ENCODE results near the gene IMPDH1.
"Not testable (repeated sequence)": the region's sequence is repeated elsewhere in the genome, so short reads cannot be mapped to it uniquely, and the experiment has no call there.

The IMPDH1 gene

GRCh38 chr7:128409596-128410450, at the start of gene IMPDH1:
Gene IMPDH1, minus strand, starts transcription at chr7:128409982. Its CDS starts 81 bp downstream, at chr7:128409901.
- ChIA-PET POLR2A (interaction anchor here (1.0 to 1.4 kb wide), 3 partner anchors 12 to 46 kb away, joined by 3 to 4 read pairs (median 4); partner anchors contain the start of gene HILPDA), CTCF (interaction anchor here (0.9 to 6.1 kb wide), 11 partner anchors 9 to 63 kb away, joined by 3 to 93 read pairs (median 5); no protein-coding TSS in a partner anchor)
- no peak for TF ChIP-seq CTCF (IDR thresholded peaks at IDR 0.05; ENCODE audit: insufficient read depth, low read length, missing control alignments)
- H3K4me3 ChIP-seq (ENCODE audit: low read depth, low read length) = peak within 1 kb of the TSS; percentile 85
- no peak for DNase-seq (ENCODE audit: low read depth, low spot score)

- H3K4me3 ChIP-seq (ENCODE audit: low read depth, low read length) = no peak overlapping the region
- no peak for DNase-seq (ENCODE audit: low read depth, low spot score)
- peak; percentile 74 for TF ChIP-seq CTCF (IDR thresholded peaks at IDR 0.05; ENCODE audit: insufficient read depth, low read length, missing control alignments)
- CTCF ChIA-PET = interaction anchor here (0.7 to 5.3 kb wide), 18 partner anchors 8 to 423 kb away, joined by 3 to 569 read pairs (median 20); partner anchors contain the start of gene METTL2B
- POLR2A ChIA-PET = interaction anchor here (0.6 kb wide), 2 partner anchors 9 to 15 kb away, joined by 3 read pairs; no protein-coding TSS in a partner anchor
These were observed 49.7 kb upstream of the IMPDH1 start for GRCh38 chr7:128459394-128459878.

- no peak overlapping the region for H3K4me3 ChIP-seq (ENCODE audit: low read depth, low read length)
- ChIA-PET CTCF (interaction anchor here (3.0 to 5.3 kb wide), 10 partner anchors 11 to 111 kb away, joined by 12 to 569 read pairs (median 31); partner anchors contain the start of gene METTL2B), POLR2A (no interaction called here)
- no peak for DNase-seq (ENCODE audit: low read depth, low spot score)
- no peak for TF ChIP-seq CTCF (IDR thresholded peaks at IDR 0.05; ENCODE audit: insufficient read depth, low read length, missing control alignments)
These were observed 49.2 kb upstream of the IMPDH1 start for GRCh38 chr7:128458956-128459355.

GRCh38 chr7:128457385-128457784, 47.6 kb upstream of the IMPDH1 start:
- peak overlapping the region; percentile 99 for H3K4me3 ChIP-seq (ENCODE audit: low read depth, low read length)
- POLR2A ChIA-PET; DNase-seq (ENCODE audit: low read depth, low spot score): not testable (repeated sequence)
- CTCF ChIA-PET = interaction anchor here (0.9 to 7.8 kb wide), 8 partner anchors 9 to 99 kb away, joined by 3 to 275 read pairs (median 3); no protein-coding TSS in a partner anchor

- ChIA-PET POLR2A (interaction anchor here (0.9 to 1.2 kb wide), 2 partner anchors 24 to 46 kb away, joined by 3 to 4 read pairs; partner anchors contain the start of gene IMPDH1), CTCF (interaction anchor here (3.1 to 7.8 kb wide), 2 partner anchors 27 to 57 kb away, joined by 14 to 275 read pairs; no protein-coding TSS in a partner anchor)
- TF ChIP-seq CTCF (IDR thresholded peaks at IDR 0.05; ENCODE audit: insufficient read depth, low read length, missing control alignments) = no peak
- peak overlapping the region; percentile 99 for H3K4me3 ChIP-seq (ENCODE audit: low read depth, low read length)
- no peak for DNase-seq (ENCODE audit: low read depth, low spot score)
These were observed 46.5 kb upstream of the IMPDH1 start for GRCh38 chr7:128456255-128456725.

- DNase-seq (ENCODE audit: low read depth, low spot score) = peak; percentile 82
- ChIA-PET CTCF (interaction anchor here (0.9 to 7.8 kb wide), 5 partner anchors 15 to 108 kb away, joined by 3 to 275 read pairs (median 6); no protein-coding TSS in a partner anchor), POLR2A (interaction anchor here (0.6 to 1.2 kb wide), 5 partner anchors 14 to 112 kb away, joined by 3 to 4 read pairs (median 3); partner anchors contain the start of genes IMPDH1 and RBM28)
- no peak for TF ChIP-seq CTCF (IDR thresholded peaks at IDR 0.05; ENCODE audit: insufficient read depth, low read length, missing control alignments)
- peak within 1 kb of the TSS; percentile 99 for H3K4me3 ChIP-seq (ENCODE audit: low read depth, low read length)
These were observed 45.9 kb upstream of the IMPDH1 start, which contains the start of gene HILPDA for GRCh38 chr7:128455543-128456254. Gene HILPDA, plus strand, starts transcription at chr7:128455878. Its CDS starts 1,391 bp downstream, at chr7:128457269.
